Measurements from ENCODE around the gene TSEN2.

TSEN2 gene

GRCh38 chr3:12472000-12472610 is 12.2 kb upstream of the TSEN2 start:
- no peak for DNase-seq
- Histone ChIP-seq H4K91ac (ENCODE audit: low read length) (no peak overlapping the region), H2BK12ac (ENCODE audit: low read length in 2 of 2) (no peak overlapping the region), H3K18ac (ENCODE audit: low read depth in 1 of 2, low read length in 2 of 2) (no peak overlapping the region), H4K8ac (ENCODE audit: low read length) (no peak overlapping the region), H2AK5ac (ENCODE audit: low read length, severe bottlenecking) (peak overlapping the region; percentile 30), H3K23ac (ENCODE audit: low read length in 2 of 2) (no peak overlapping the region), H3K4ac (ENCODE audit: low read depth in 1 of 2, low read length in 2 of 2) (no peak overlapping the region), H3K27ac (ENCODE audit: low read length, poor library complexity, severe bottlenecking) (no peak overlapping the region), H3K14ac (ENCODE audit: low read length in 2 of 2) (no peak overlapping the region), H2BK15ac (ENCODE audit: low read depth, poor library complexity, severe bottlenecking) (no peak overlapping the region), H3K9me3 (ENCODE audit: control insufficient read depth, low read length) (no peaks in the 10 kb centered on the region), H3K4me1 (ENCODE audit: control insufficient read depth, insufficient read depth, low read depth, low read length) (peaks cover 19% of the 10 kb centered on the region), H3K4me3 (ENCODE audit: insufficient read depth in 1 of 2, low read depth in 1 of 2, low read length in 2 of 2) (no peak overlapping the region), H3K4me2 (ENCODE audit: low read length, poor library complexity, severe bottlenecking) (no peak overlapping the region), H2AFZ (ENCODE audit: low read depth, low read length) (no peak overlapping the region), H3K79me1 (replicated peaks; ENCODE audit: low read length, poor library complexity, severe bottlenecking) (no peaks in the 10 kb centered on the region), H2BK5ac (ENCODE audit: low read depth, low read length, poor library complexity, severe bottlenecking) (no peak overlapping the region), H2BK120ac (ENCODE audit: low read depth, low read length) (no peak overlapping the region), H3K9ac (ENCODE audit: low read length) (no peak overlapping the region), H3K36me3 (ENCODE audit: control insufficient read depth in 1 of 2, insufficient read depth in 2 of 2, low read depth in 1 of 2, low read length in 2 of 2) (no peaks in the 10 kb centered on the region), H3K27me3 (ENCODE audit: control insufficient read depth in 1 of 2, insufficient read depth in 1 of 2, low read length in 2 of 2) (no peaks in the 10 kb centered on the region)
- WGBS = 91% methylated on average over 9 of the region's 11 CpGs

DNA sequence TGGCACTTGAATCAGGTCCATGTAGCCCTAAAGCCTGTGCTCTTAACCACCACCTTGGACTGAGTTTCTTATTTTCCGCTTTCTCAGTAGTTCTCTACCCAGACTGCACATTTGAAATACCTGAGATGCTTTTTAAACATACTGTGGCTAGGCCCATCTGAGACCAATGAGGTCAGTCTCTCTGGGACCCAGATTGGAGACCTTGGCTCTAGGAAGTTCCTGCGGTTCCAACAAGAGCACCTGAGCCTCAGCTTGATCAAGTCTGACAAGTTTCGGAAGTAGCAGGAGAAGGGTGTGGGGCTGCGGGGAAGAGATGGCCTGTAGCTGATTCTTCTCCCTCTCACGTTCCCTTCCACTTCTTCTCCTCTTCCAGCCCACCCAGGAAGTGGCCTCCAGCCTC is 11.5 kb upstream of the TSEN2 start:
- H3K4me3 ChIP-seq (ENCODE audit: insufficient read depth in 1 of 2, low read depth in 1 of 2, low read length in 2 of 2) = peak overlapping the region in 1 of 2 experiments; percentile 13
- no peak overlapping the region for H4K91ac ChIP-seq (ENCODE audit: low read length)
- no peak overlapping the region for H3K23ac ChIP-seq (ENCODE audit: low read length in 2 of 2)
- H2AFZ ChIP-seq (ENCODE audit: low read depth, low read length) = no peak overlapping the region
- no peaks in the 10 kb centered on the region for H3K9me3 ChIP-seq (ENCODE audit: control insufficient read depth, low read length)
- 88% methylated on average over 5 of the region's 5 CpGs for WGBS
- H3K79me1 ChIP-seq (replicated peaks; ENCODE audit: low read length, poor library complexity, severe bottlenecking) = no peaks in the 10 kb centered on the region
- peaks cover 19% of the 10 kb centered on the region for H3K4me1 ChIP-seq (ENCODE audit: control insufficient read depth, insufficient read depth, low read depth, low read length)
- H3K9ac ChIP-seq (ENCODE audit: low read length) = peak overlapping the region; percentile 48
- H3K18ac ChIP-seq (ENCODE audit: low read depth in 1 of 2, low read length in 2 of 2) = no peak overlapping the region
- H2BK12ac ChIP-seq (ENCODE audit: low read length in 2 of 2) = no peak overlapping the region
- no peaks in the 10 kb centered on the region for H3K27me3 ChIP-seq (ENCODE audit: control insufficient read depth in 1 of 2, insufficient read depth in 1 of 2, low read length in 2 of 2)
- no peaks in the 10 kb centered on the region for H3K36me3 ChIP-seq (ENCODE audit: control insufficient read depth in 1 of 2, insufficient read depth in 2 of 2, low read depth in 1 of 2, low read length in 2 of 2)
- no peak overlapping the region for H4K8ac ChIP-seq (ENCODE audit: low read length)
- H2BK5ac ChIP-seq (ENCODE audit: low read depth, low read length, poor library complexity, severe bottlenecking) = no peak overlapping the region
- no peak overlapping the region for H3K4me2 ChIP-seq (ENCODE audit: low read length, poor library complexity, severe bottlenecking)
- H3K27ac ChIP-seq (ENCODE audit: low read length, poor library complexity, severe bottlenecking) = no peak overlapping the region
- H2BK15ac ChIP-seq (ENCODE audit: low read depth, poor library complexity, severe bottlenecking) = no peak overlapping the region
- DNase-seq = no peak
- H2AK5ac ChIP-seq (ENCODE audit: low read length, severe bottlenecking) = peak overlapping the region; percentile 30
- H3K4ac ChIP-seq (ENCODE audit: low read depth in 1 of 2, low read length in 2 of 2) = no peak overlapping the region
- no peak overlapping the region for H2BK120ac ChIP-seq (ENCODE audit: low read depth, low read length)
- no peak overlapping the region for H3K14ac ChIP-seq (ENCODE audit: low read length in 2 of 2)

- no peak overlapping the region for H3K14ac ChIP-seq (ENCODE audit: low read length in 2 of 2)
- no peak overlapping the region for H4K8ac ChIP-seq (ENCODE audit: low read length)
- no peak overlapping the region for H2BK5ac ChIP-seq (ENCODE audit: low read depth, low read length, poor library complexity, severe bottlenecking)
- no peak overlapping the region for H3K18ac ChIP-seq (ENCODE audit: low read depth in 1 of 2, low read length in 2 of 2)
- WGBS = 98% methylated on average over 8 of the region's 9 CpGs
- H3K4me2 ChIP-seq (ENCODE audit: low read length, poor library complexity, severe bottlenecking) = no peak overlapping the region
- H4K91ac ChIP-seq (ENCODE audit: low read length) = no peak overlapping the region
- no peak overlapping the region for H2BK15ac ChIP-seq (ENCODE audit: low read depth, poor library complexity, severe bottlenecking)
- no peak overlapping the region for H2BK120ac ChIP-seq (ENCODE audit: low read depth, low read length)
- no peak overlapping the region for H3K27ac ChIP-seq (ENCODE audit: low read length, poor library complexity, severe bottlenecking)
- H3K9ac ChIP-seq (ENCODE audit: low read length) = peak overlapping the region; percentile 48
- no peak overlapping the region for H2BK12ac ChIP-seq (ENCODE audit: low read length in 2 of 2)
- no peak overlapping the region for H3K4ac ChIP-seq (ENCODE audit: low read depth in 1 of 2, low read length in 2 of 2)
- no peaks in the 10 kb centered on the region for H3K79me1 ChIP-seq (replicated peaks; ENCODE audit: low read length, poor library complexity, severe bottlenecking)
- H2AFZ ChIP-seq (ENCODE audit: low read depth, low read length) = no peak overlapping the region
- no peak for DNase-seq
- peaks cover 19% of the 10 kb centered on the region for H3K4me1 ChIP-seq (ENCODE audit: control insufficient read depth, insufficient read depth, low read depth, low read length)
- H3K23ac ChIP-seq (ENCODE audit: low read length in 2 of 2) = no peak overlapping the region
- no peaks in the 10 kb centered on the region for H3K9me3 ChIP-seq (ENCODE audit: control insufficient read depth, low read length)
- no peaks in the 10 kb centered on the region for H3K36me3 ChIP-seq (ENCODE audit: control insufficient read depth in 1 of 2, insufficient read depth in 2 of 2, low read depth in 1 of 2, low read length in 2 of 2)
- H3K4me3 ChIP-seq (ENCODE audit: insufficient read depth in 1 of 2, low read depth in 1 of 2, low read length in 2 of 2) = peak overlapping the region in 1 of 2 experiments; percentile 18
- H2AK5ac ChIP-seq (ENCODE audit: low read length, severe bottlenecking) = peak overlapping the region; percentile 61
- no peaks in the 10 kb centered on the region for H3K27me3 ChIP-seq (ENCODE audit: control insufficient read depth in 1 of 2, insufficient read depth in 1 of 2, low read length in 2 of 2)
These were observed 10.8 kb upstream of the TSEN2 start for GRCh38 chr3:12473511-12473910.

- Histone ChIP-seq H2BK5ac (ENCODE audit: low read depth, low read length, poor library complexity, severe bottlenecking) (no peak overlapping the region), H3K14ac (ENCODE audit: low read length in 2 of 2) (no peak overlapping the region)
- 75% methylated on average over 5 of the region's 5 CpGs for WGBS
These were observed 7.9 kb upstream of the TSEN2 start for GRCh38 chr3:12476238-12476897.

More at GRCh38 chr3:12476238-12476897, 7.9 kb upstream of the TSEN2 start:
- Histone ChIP-seq H3K9ac (ENCODE audit: low read length) (peak overlapping the region; percentile 73), H3K4me3 (ENCODE audit: insufficient read depth in 1 of 2, low read depth in 1 of 2, low read length in 2 of 2) (no peak overlapping the region), H4K91ac (ENCODE audit: low read length) (peak overlapping the region; percentile 87), H2AFZ (ENCODE audit: low read depth, low read length) (no peak overlapping the region), H3K4me1 (ENCODE audit: control insufficient read depth, insufficient read depth, low read depth, low read length) (peaks cover 11% of the 10 kb centered on the region), H3K4me2 (ENCODE audit: low read length, poor library complexity, severe bottlenecking) (no peak overlapping the region), H3K27ac (ENCODE audit: low read length, poor library complexity, severe bottlenecking) (peak overlapping the region; percentile 69), H2BK15ac (ENCODE audit: low read depth, poor library complexity, severe bottlenecking) (no peak overlapping the region), H2AK5ac (ENCODE audit: low read length, severe bottlenecking) (no peak overlapping the region), H4K8ac (ENCODE audit: low read length) (peak overlapping the region; percentile 90), H3K18ac (ENCODE audit: low read depth in 1 of 2, low read length in 2 of 2) (peak overlapping the region; percentile 46 to 73), H3K23ac (ENCODE audit: low read length in 2 of 2) (no peak overlapping the region), H3K27me3 (ENCODE audit: control insufficient read depth in 1 of 2, insufficient read depth in 1 of 2, low read length in 2 of 2) (no peaks in the 10 kb centered on the region), H3K4ac (ENCODE audit: low read depth in 1 of 2, low read length in 2 of 2) (no peak overlapping the region), H3K9me3 (ENCODE audit: control insufficient read depth, low read length) (no peaks in the 10 kb centered on the region), H2BK120ac (ENCODE audit: low read depth, low read length) (peak overlapping the region; percentile 78), H2BK12ac (ENCODE audit: low read length in 2 of 2) (peak overlapping the region; percentile 22 to 87), H3K79me1 (replicated peaks; ENCODE audit: low read length, poor library complexity, severe bottlenecking) (no peaks in the 10 kb centered on the region), H3K36me3 (ENCODE audit: control insufficient read depth in 1 of 2, insufficient read depth in 2 of 2, low read depth in 1 of 2, low read length in 2 of 2) (no peaks in the 10 kb centered on the region)
- peak; percentile 57 for DNase-seq

Data from mesenchymal stem cell (in vitro differentiated cells and primary cell).